Activated T-cell treated with anti-CD3 and anti-CD28 coated beads, Interleukin-2, amount 50 U/mL, for 72 hours (primary cell): ENCODE results near the gene DLEU7. TPM values are rescaled to one million over a fixed set of nuclear protein-coding genes. Genes with fewer than 3 reads are reported as not detected.

Experiments used
- ATAC-seq, 2 donors: fragments of 150-1000 bp; cut with Tn5 transposase; replicated peaks in 1 of 2; 2 replicates each; pipeline ENCODE4 v1.10.0; 2021; ENCODE audit warnings: moderate library complexity in 2 of 2, mild to moderate bottlenecking in 1 of 2
- DNase-seq, 2 donors: peaks; one replicate each; pipeline ENCODE4 v3.0.0; 2021 to 2022; ENCODE audit warnings: mixed read lengths in 1 of 2
- H3K27ac Mint-ChIP-seq: one replicate; pipeline ENCODE4 v1.8.0; 2022; ENCODE audit warnings: mild to moderate bottlenecking, moderate library complexity, mixed read lengths
- H3K27me3 Mint-ChIP-seq: one replicate; pipeline ENCODE4 v1.8.0; 2022; ENCODE audit warnings: low read depth, mixed read lengths
- H3K36me3 Mint-ChIP-seq, 2 donors: one replicate each; pipeline ENCODE4 v1.8.0; 2022; ENCODE audit warnings: mixed read lengths in 2 of 2, mild to moderate bottlenecking in 1 of 2; ENCODE audit not compliant: insufficient read depth in 2 of 2
- H3K4me1 Mint-ChIP-seq: one replicate; pipeline ENCODE4 v1.8.0; 2022; ENCODE audit warnings: low read depth, mixed read lengths
- H3K4me3 Mint-ChIP-seq, 2 donors: one replicate each; pipeline ENCODE4 v1.8.0; 2022; ENCODE audit warnings: mild to moderate bottlenecking in 2 of 2, mixed read lengths in 2 of 2, moderate library complexity in 2 of 2
- H3K9me3 Mint-ChIP-seq, 2 donors: one replicate each; pipeline ENCODE4 v1.8.0; 2022; ENCODE audit warnings: mixed read lengths in 2 of 2
- total RNA-seq, 2 donors: library from RNA; stranded (reverse); gene quantifications; one replicate each; pipeline ENCODE4 v1.2.3, GENCODE V29; 2022

DLEU7 gene
- total RNA-seq, 2 donors from 2014 or later, result not detected

DNA sequence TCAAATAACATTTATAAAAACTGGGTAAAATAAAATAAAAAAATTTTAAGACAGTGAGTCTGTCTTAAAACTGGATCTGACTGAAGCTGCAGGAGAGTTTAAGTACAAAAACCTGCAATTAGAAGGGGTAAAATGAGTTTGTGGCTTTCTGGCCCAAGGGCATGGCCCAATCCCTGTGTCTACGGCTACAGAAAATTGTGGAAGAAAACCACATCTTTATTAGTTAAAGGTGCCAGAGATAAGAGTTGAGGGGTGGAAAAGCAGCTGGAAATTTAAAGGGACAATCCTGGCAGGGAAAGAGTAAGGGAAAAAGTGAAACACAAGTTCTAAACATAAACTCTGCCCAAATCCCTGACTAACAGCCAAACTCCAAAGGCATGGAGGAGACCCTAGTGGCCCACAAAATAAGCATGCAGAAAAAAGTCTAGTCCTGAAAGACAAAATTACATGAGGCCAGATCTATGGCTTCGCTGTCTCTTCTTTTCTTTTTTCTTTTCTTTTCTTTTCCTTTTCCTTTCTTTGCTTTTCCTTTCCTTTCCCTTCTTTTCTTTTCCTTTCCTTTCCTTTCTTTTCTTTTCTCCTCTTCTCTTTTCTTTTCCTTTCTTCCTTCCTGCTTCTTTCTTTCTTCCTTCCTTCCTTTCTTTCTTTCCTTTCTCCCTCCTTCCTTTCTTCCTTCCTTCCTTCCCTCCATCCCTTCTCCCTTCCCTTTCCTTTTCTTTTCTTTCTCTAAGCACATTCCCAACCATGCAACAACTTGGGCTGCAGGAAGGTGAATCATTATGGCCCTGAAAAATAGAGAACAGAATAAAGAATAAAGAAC, 23.5 kb upstream of the DLEU7 start:
- DNase-seq, result no peak
- Mint-ChIP-seq H3K4me1 (peaks cover 4% of the 10 kb centered on the region), H3K27me3 (no peaks in the 10 kb centered on the region), H3K9me3 (no peaks in the 10 kb centered on the region), H3K4me3 (no peak overlapping the region), H3K36me3 (no peaks in the 10 kb centered on the region), H3K27ac (no peak overlapping the region)
- ATAC-seq, result no peak

DNA sequence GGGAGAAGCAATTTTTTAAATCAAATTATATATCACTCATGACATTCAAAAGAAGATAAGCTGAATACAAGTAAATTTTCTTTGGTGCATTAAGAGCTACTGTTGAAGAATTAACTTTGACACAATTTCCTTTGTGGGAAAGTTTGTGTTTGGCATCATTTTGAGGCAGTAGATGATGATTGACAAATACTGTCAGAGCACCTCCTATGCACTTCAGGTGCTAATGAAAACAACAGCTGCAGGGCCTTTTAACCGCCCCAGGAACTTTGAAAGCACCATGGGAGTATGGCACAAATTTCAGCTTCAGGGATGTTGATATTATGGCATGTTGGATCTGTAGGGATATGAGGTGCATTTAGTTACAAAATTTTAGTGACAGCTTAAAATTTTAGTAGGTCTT, 21.0 kb upstream of the DLEU7 start:
- H3K27ac Mint-ChIP-seq, result no peak overlapping the region
- peaks cover 0 to 2% of the 10 kb centered on the region in 2 donors for H3K36me3 Mint-ChIP-seq
- no peak for DNase-seq
- H3K4me3 Mint-ChIP-seq, result no peak overlapping the region
- no peaks in the 10 kb centered on the region for H3K27me3 Mint-ChIP-seq
- peaks cover 0 to 2% of the 10 kb centered on the region in 2 donors for H3K9me3 Mint-ChIP-seq
- H3K4me1 Mint-ChIP-seq, result peaks cover 4% of the 10 kb centered on the region
- no peak for ATAC-seq

DNA sequence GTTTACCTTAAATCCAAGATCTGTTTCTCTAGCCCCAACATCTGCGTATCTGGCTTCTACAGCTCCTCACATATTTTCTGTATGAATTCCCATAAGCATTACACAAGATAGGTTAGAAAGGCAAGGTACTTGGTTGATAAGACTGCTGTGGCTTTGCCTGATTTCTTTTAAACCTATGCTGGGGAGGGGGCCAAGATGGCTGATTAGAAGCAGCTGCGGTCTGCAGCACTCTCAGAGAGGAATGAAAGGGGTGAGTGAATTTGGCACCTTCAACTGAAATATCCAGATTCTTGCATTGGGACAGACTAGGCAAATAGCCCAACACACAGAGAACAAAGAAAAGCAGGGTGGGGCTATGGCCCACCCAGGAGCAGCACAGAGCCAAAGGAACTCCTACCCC, 12.2 kb upstream of the DLEU7 start:
- ATAC-seq, result no peak

DNA sequence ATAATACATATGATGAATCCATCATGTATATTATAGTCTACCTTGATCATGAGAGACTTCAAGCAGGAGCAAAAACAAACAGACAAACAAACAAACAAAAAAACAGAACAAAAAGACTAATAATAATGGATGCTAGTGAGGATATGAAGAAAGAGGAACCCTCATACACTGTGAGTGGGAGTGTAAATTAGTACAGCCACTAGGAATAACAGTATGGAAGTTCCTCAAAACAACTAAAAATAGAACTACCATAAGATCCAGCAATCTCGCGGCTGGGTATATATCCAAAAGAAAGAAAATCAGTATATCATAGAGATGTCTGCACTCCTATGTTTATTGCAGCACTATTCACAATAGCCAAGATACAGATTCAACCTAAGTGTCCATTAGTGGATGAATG, 7.0 kb upstream of the DLEU7 start:
- no peak for DNase-seq
- peaks cover 8% of the 10 kb centered on the region for H3K4me1 Mint-ChIP-seq
- no peaks in the 10 kb centered on the region for H3K9me3 Mint-ChIP-seq
- no peak overlapping the region for H3K4me3 Mint-ChIP-seq
- no peaks in the 10 kb centered on the region for H3K27me3 Mint-ChIP-seq
- no peak for ATAC-seq
- no peaks in the 10 kb centered on the region for H3K36me3 Mint-ChIP-seq
- no peak overlapping the region for H3K27ac Mint-ChIP-seq

More for the DNA sequence above, 12.2 kb upstream of the DLEU7 start:
- Mint-ChIP-seq H3K27me3 (peaks cover 5% of the 10 kb centered on the region), H3K9me3 (peaks cover 16 to 21% of the 10 kb centered on the region in 2 donors), H3K4me3 (no peak overlapping the region), H3K4me1 (no peaks in the 10 kb centered on the region), H3K27ac (no peak overlapping the region), H3K36me3 (peaks cover 17 to 24% of the 10 kb centered on the region in 2 donors)
- no peak for DNase-seq

DNA sequence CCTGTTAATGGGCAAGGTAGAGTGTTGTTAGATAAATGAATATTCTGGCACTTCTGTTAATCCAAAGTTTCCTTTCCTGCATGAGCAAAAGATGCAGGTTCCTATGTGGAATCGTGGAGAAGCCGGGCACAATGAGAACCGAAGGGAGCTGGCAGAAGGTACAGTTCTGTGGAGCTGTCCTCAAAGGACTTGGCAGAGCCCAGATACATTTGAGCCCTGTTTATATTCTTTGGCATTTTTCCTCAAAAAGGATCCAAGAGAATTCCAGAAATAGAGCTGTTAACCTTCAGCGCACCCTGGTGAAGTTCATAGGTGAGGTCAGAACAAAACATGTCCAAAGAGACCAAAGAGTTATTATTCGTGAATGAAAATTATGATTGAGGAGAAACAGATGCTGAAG, 4.0 kb upstream of the DLEU7 start:
- peaks cover 0 to 1% of the 10 kb centered on the region in 2 donors for H3K36me3 Mint-ChIP-seq
- DNase-seq (no peak), ATAC-seq (no peak)
- H3K4me3 Mint-ChIP-seq, result no peak overlapping the region
- H3K27ac Mint-ChIP-seq, result no peak overlapping the region
- peaks cover 5% of the 10 kb centered on the region for H3K27me3 Mint-ChIP-seq
- no peaks in the 10 kb centered on the region for H3K9me3 Mint-ChIP-seq
- H3K4me1 Mint-ChIP-seq, result peaks cover 8% of the 10 kb centered on the region

DNA sequence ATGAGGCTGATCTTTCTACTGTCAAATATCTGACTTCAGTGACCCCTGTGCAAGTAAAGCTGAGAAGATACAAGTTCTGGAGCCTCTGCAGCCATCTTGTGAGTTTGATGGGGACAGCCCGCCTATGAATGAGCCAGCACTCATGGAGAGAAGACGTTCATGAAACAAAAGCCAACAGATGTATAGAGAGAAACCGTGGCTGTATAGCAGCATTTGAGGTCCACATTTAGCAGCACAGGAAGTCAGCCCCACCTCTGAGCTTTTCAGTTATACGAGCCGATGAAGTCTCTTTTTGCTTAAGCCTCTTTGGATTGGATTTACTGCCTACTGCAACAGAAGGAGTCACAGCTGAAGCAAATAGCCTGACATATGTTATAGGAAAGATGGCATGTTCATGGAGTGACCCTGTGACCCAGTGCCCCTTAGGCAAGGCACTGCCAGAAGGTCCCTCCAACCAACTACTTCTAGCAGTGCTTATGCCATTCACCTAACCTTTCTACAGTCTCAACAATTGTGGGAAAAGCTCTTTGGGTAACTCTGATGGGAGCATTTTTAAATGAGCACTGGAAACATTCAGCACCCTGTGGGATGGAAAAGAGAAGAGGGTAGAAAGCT, 3.5 kb upstream of the DLEU7 start:
- Mint-ChIP-seq H3K27ac (no peak overlapping the region), H3K27me3 (peaks cover 5% of the 10 kb centered on the region), H3K36me3 (peaks cover 0 to 2% of the 10 kb centered on the region in 2 donors), H3K4me3 (no peak overlapping the region), H3K9me3 (no peaks in the 10 kb centered on the region), H3K4me1 (peaks cover 8% of the 10 kb centered on the region)
- DNase-seq (no peak), ATAC-seq (no peak)

DNA sequence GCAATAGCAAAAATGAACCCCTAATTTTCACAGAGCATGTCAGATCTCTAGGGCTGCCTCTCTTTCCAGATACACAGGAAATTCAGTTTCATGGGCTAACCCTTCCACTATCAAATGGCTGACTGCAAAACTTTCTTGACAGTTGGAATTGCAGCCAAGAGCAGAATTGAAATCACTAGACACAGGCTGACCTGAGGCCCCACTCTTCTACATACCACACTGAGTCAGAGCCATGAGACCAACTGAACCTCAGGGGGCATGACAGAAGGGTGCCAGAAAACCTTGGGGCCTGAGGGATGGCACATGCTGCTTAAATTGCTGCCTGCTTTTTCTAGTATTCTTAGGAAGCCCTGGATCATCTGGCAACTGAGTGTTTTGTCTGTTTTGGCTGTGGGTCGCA, 1.7 kb upstream of the DLEU7 start:
- peaks cover 8% of the 10 kb centered on the region for H3K4me1 Mint-ChIP-seq
- no peaks in the 10 kb centered on the region for H3K9me3 Mint-ChIP-seq
- H3K27ac Mint-ChIP-seq, result no peak overlapping the region
- H3K36me3 Mint-ChIP-seq, result peaks cover 0 to 2% of the 10 kb centered on the region in 2 donors
- peaks cover 10% of the 10 kb centered on the region for H3K27me3 Mint-ChIP-seq
- DNase-seq, result no peak
- H3K4me3 Mint-ChIP-seq, result no peak overlapping the region
- ATAC-seq, result no peak

DNA sequence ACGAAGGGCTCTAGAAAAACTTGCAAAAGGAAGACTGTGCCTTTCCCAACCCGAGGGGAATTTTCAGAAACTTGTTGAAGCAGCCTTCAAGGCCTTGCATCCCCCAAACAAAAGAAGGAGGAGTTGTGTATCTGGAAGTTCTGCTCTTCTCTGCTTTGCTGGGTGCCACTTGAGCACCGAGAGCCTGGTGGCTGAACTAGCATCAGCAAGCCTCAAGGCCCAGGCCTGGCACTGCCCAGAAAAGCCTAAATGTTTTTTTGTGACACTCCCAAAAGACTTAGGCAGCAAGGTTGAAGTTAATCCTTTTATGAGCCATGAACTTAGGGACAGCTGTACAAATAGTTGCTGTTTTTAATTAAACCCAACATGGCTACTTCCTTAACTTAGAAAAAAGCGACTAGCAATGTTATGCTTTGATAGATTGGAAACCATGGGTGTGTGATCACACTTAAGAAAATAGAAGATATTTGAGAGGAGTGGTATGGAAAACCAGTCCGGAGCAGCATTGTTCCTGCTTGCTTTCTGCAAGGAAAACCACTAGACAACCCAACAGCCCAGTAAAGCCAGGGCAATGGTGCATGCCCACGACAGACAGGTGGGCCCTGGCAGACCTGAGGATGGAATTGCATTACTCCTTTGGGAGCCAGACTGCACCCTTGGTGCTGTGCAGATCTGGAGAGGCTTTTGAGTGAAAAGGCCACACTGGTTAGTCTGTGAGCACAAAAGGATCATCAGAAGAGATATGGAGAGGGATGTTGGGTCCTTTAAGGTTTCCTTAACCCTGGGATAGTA, 788 bp upstream of the DLEU7 start:
- no peak overlapping the region for H3K27ac Mint-ChIP-seq
- H3K27me3 Mint-ChIP-seq, result peaks cover 11% of the 10 kb centered on the region
- peaks cover 8% of the 10 kb centered on the region for H3K4me1 Mint-ChIP-seq
- H3K4me3 Mint-ChIP-seq, result peak overlapping the region in 1 of 2 donors; percentile 47
- no peaks in the 10 kb centered on the region for H3K9me3 Mint-ChIP-seq
- no peak for ATAC-seq
- H3K36me3 Mint-ChIP-seq, result peaks cover 0 to 2% of the 10 kb centered on the region in 2 donors
- no peak for DNase-seq

DNA sequence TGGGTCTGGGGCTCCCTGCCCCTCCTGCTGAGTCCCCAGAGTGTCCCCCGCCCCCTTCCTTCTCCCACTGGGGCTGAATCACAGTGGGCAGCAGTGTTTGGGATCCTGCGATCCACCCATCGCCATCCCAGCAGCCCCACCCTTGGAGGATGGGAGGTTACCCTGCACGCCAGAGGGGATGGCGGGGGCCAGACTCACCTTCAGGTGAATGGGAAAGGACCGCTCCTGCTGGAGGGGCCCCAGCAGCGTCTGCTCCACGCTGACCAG, 569 bp downstream of the DLEU7 start:
- no peak for ATAC-seq

DNA sequence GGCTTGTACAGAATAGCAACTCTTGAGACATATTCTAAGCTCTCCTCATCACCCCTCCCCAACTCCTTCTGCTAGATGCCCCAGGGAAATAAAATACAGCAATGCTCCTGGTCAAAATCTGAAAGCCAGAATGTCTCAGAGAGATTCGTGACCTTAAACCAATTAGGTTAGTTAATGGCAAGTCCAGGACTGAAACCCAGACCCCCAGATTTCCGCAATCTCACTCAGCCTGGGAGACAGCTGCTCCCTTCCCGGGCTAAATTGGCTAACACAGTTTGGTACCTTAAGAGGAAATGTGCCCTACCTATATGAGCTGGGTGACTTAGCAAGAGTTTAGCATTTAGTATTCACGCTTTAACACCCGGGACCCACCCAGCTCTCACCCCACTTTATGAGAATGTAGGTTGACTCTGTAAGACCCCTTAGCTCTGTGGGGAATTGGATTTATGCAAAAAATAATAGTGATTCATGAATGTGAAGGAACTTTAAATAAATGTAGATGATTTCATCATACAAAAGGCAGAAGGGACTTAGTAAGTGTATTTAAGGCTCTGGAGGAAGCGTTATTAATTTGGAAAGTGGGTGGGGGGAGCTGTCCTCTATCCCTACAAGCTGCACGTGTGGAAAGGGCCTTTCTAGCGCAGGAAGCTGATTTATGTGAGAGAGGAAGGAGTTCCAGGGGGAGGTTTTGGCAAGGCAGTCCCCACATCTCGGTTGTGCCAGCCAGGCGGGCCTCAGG, 1.1 kb downstream of the DLEU7 start:
- Mint-ChIP-seq H3K4me1 (peaks cover 6% of the 10 kb centered on the region), H3K36me3 (peaks cover 0 to 2% of the 10 kb centered on the region in 2 donors), H3K27ac (no peak overlapping the region), H3K9me3 (no peaks in the 10 kb centered on the region), H3K27me3 (peaks cover 11% of the 10 kb centered on the region), H3K4me3 (peak overlapping the region; percentile 32 to 43)
- DNase-seq (no peak), ATAC-seq (no peak)

More for the DNA sequence above, 569 bp downstream of the DLEU7 start:
- H3K4me1 Mint-ChIP-seq, result peaks cover 8% of the 10 kb centered on the region
- no peaks in the 10 kb centered on the region for H3K9me3 Mint-ChIP-seq
- H3K36me3 Mint-ChIP-seq, result peaks cover 0 to 2% of the 10 kb centered on the region in 2 donors
- no peak overlapping the region for H3K4me3 Mint-ChIP-seq
- no peak overlapping the region for H3K27ac Mint-ChIP-seq
- peaks cover 11% of the 10 kb centered on the region for H3K27me3 Mint-ChIP-seq
- no peak for DNase-seq

DNA sequence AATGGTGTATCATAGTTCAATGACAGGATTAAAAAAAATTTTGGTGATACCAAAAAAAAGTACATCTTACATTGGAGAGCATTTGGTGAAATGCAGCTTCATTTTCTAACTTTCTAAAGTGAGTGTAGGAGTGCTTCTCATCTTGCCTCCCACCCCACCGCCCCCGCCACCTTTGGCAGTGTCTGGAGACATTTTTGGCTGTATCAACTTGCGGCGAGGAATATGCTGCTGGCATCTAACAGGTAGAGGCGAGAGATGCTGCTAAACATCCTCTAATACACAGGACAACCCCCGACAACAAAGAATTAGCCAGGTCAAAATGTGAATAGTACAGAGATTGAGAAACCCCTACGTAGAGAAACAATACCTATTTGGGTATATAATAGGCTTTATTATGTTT, 1.7 kb downstream of the DLEU7 start:
- no peak overlapping the region for H3K4me3 Mint-ChIP-seq
- peaks cover 0 to 2% of the 10 kb centered on the region in 2 donors for H3K36me3 Mint-ChIP-seq
- H3K9me3 Mint-ChIP-seq, result no peaks in the 10 kb centered on the region
- ATAC-seq, result no peak
- H3K27ac Mint-ChIP-seq, result no peak overlapping the region
- no peaks in the 10 kb centered on the region for H3K4me1 Mint-ChIP-seq
- H3K27me3 Mint-ChIP-seq, result peaks cover 11% of the 10 kb centered on the region
- DNase-seq, result no peak

DNA sequence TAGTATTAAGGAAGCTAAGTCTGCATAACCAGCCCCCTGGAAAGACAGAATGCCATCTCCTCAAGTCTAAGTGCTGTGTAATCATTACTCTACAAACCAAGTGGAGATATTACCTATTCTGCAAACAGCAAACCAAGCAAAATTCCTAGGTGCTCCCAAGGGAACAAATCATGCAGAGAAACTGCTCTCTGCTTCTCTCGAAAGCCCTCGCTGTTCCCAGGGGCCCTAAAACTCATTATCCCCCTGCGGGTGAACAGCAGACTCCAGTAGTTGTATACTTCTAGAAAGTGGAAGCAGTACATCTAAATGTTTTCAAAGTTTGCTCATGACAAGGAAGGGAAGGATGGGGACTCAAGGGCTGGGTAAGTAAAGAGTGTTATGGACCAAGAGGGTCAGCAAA, 3.2 kb downstream of the DLEU7 start:
- DNase-seq (no peak), ATAC-seq (no peak)
- Mint-ChIP-seq H3K27ac (no peak overlapping the region), H3K4me3 (no peak overlapping the region), H3K4me1 (no peaks in the 10 kb centered on the region), H3K27me3 (peaks cover 11% of the 10 kb centered on the region), H3K36me3 (peaks cover 0 to 2% of the 10 kb centered on the region in 2 donors), H3K9me3 (no peaks in the 10 kb centered on the region)

DNA sequence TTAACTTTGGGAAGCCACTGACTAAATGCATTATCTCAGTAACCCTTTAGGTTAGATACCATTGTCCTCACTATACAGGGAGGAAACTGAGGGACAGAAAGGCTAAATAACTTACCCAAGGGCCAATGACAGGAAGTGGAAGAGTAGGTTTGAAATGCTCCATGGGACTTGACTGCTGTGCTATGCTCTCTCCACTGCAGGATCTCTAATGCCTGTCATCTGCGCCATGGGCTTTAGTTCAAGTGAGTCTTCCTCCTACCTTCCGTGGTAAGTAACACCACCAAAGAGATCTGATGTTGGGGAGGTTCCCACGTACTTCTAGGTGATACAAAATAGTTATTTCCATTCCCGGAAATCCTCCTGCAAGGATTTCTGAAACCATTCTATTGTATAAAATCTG, 3.7 kb downstream of the DLEU7 start:
- no peak for ATAC-seq

More for the DNA sequence above, 3.7 kb downstream of the DLEU7 start:
- H3K27ac Mint-ChIP-seq, result no peak overlapping the region
- H3K4me3 Mint-ChIP-seq, result no peak overlapping the region
- H3K27me3 Mint-ChIP-seq, result peaks cover 11% of the 10 kb centered on the region
- DNase-seq, result no peak
- no peaks in the 10 kb centered on the region for H3K4me1 Mint-ChIP-seq
- peaks cover 0 to 2% of the 10 kb centered on the region in 2 donors for H3K36me3 Mint-ChIP-seq
- H3K9me3 Mint-ChIP-seq, result no peaks in the 10 kb centered on the region
